DOHH2 (cell line): ENCODE measurements around the gene CD248.
A peak's percentile ranks its signal among the peaks of the same experiment; 100 is the strongest.

Experiments
- H3F3A ChIP-seq: fragments of 200-600 bp; sonication (generic), shearing (Covaris generic); 2 replicates; pipeline ENCODE4 v1.6.0; 2016; ENCODE audit warnings: antibody characterized with exemption, mild to moderate bottlenecking; ENCODE audit not compliant: control insufficient read depth, insufficient read depth
- H3K27ac ChIP-seq: fragments of 200-600 bp; sonication (generic); 2 replicates; pipeline ENCODE4 v1.5.1; 2014; ENCODE audit warnings: low read depth, mild to moderate bottlenecking, low read length, moderate library complexity
- H3K27me3 ChIP-seq: fragments of 200-600 bp; sonication (generic); 2 replicates; pipeline ENCODE4 v1.6.1; 2014; ENCODE audit warnings: mild to moderate bottlenecking, low read length, mixed read lengths; ENCODE audit not compliant: control insufficient read depth
- H3K36me3 ChIP-seq: fragments of 200-600 bp; sonication (generic); 2 replicates; pipeline ENCODE4 v1.6.1; 2014; ENCODE audit warnings: mild to moderate bottlenecking, low read length, moderate library complexity, mixed read lengths; ENCODE audit not compliant: control insufficient read depth
- H3K4me1 ChIP-seq: fragments of 200-600 bp; sonication (generic); 2 replicates; pipeline ENCODE4 v1.6.1; 2014; ENCODE audit warnings: mild to moderate bottlenecking, low read length, mixed read lengths; ENCODE audit not compliant: control insufficient read depth
- H3K4me2 ChIP-seq: fragments of 200-600 bp; sonication (generic); 2 replicates; pipeline ENCODE4 v1.6.0; 2014; ENCODE audit warnings: mild to moderate bottlenecking, low read length, moderate library complexity
- H3K4me3 ChIP-seq: fragments of 200-600 bp; sonication (generic); 2 replicates; pipeline ENCODE4 v1.5.1; 2014; ENCODE audit warnings: mild to moderate bottlenecking, low read length, mixed read lengths
- H3K79me2 ChIP-seq: fragments of 200-600 bp; sonication (generic); 2 replicates; pipeline ENCODE4 v1.6.1; 2014; ENCODE audit warnings: mild to moderate bottlenecking, low read length, mixed read lengths; ENCODE audit not compliant: control insufficient read depth
- H3K9me2 ChIP-seq: fragments of 200-600 bp; sonication (generic); replicated peaks from 2 replicates; pipeline ENCODE4 v1.6.1; 2014; ENCODE audit warnings: mild to moderate bottlenecking, low read length, mixed read lengths; ENCODE audit not compliant: control insufficient read depth
- H3K9me3 ChIP-seq: fragments of 200-600 bp; sonication (generic); 2 replicates; pipeline ENCODE4 v1.6.1; 2014; ENCODE audit warnings: antibody characterized with exemption, low read length, mixed read lengths; ENCODE audit not compliant: control insufficient read depth, insufficient read depth
- H4K20me1 ChIP-seq: fragments of 200-600 bp; sonication (generic); 2 replicates; pipeline ENCODE4 v1.6.0; 2014; ENCODE audit warnings: low read depth, mild to moderate bottlenecking, antibody characterized with exemption, low read length, moderate library complexity; ENCODE audit not compliant: control insufficient read depth, insufficient read depth
- EZH2phosphoT487 ChIP-seq: fragments of 200-600 bp; sonication (generic); IDR thresholded peaks from 2 replicates; pipeline ENCODE4 v1.6.1; 2017; ENCODE audit warnings: borderline replicate concordance, mild to moderate bottlenecking, antibody characterized with exemption, low read length, moderate library complexity, mixed read lengths
- TF ChIP-seq, protein P1 (sequence below): fragments of 200-600 bp; sonication (generic); IDR thresholded peaks from one replicate; pipeline ENCODE4 v1.5.1; 2014; ENCODE audit warnings: antibody characterized with exemption, mild to moderate bottlenecking, low read depth, low read length; ENCODE audit not compliant: poor library complexity, severe bottlenecking

Gene CD248

DNA sequence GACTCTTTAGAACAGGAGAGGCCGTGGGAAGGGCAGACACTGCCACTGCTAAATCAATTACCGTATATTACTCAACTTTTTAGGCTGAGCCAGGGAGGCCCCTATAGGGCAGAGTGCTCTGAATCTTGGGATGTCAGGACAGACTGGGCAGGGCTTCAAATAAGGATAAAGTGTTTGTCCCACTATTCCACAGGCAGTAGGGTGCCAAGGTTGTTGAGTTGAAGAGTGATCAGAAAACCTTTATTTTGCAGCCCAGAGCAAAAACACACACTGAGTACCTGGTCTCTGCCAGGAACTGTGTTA lies 32.2 kb upstream of the CD248 start:
- Histone ChIP-seq H3K4me3 (no peak overlapping the region), H4K20me1 (peaks cover 4% of the 10 kb centered on the region; the same call in 1 of the 2 replicates), H3K36me3 (no peaks in the 10 kb centered on the region; the same call in 1 of the 2 replicates), H3K4me1 (peaks cover 32% of the 10 kb centered on the region), H3K4me2 (peak overlapping the region; percentile 76; the same call in 1 of the 2 replicates), H3K27me3 (no peaks in the 10 kb centered on the region), H3K27ac (no peak overlapping the region), H3K79me2 (peaks cover 22% of the 10 kb centered on the region), H3F3A (peaks cover 17% of the 10 kb centered on the region), H3K9me3 (no peaks in the 10 kb centered on the region), H3K9me2 (no peaks in the 10 kb centered on the region)
- TF ChIP-seq EZH2phosphoT487: no peak
- TF ChIP-seq, protein P1, sequence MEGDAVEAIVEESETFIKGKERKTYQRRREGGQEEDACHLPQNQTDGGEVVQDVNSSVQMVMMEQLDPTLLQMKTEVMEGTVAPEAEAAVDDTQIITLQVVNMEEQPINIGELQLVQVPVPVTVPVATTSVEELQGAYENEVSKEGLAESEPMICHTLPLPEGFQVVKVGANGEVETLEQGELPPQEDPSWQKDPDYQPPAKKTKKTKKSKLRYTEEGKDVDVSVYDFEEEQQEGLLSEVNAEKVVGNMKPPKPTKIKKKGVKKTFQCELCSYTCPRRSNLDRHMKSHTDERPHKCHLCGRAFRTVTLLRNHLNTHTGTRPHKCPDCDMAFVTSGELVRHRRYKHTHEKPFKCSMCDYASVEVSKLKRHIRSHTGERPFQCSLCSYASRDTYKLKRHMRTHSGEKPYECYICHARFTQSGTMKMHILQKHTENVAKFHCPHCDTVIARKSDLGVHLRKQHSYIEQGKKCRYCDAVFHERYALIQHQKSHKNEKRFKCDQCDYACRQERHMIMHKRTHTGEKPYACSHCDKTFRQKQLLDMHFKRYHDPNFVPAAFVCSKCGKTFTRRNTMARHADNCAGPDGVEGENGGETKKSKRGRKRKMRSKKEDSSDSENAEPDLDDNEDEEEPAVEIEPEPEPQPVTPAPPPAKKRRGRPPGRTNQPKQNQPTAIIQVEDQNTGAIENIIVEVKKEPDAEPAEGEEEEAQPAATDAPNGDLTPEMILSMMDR: no peak

DNA sequence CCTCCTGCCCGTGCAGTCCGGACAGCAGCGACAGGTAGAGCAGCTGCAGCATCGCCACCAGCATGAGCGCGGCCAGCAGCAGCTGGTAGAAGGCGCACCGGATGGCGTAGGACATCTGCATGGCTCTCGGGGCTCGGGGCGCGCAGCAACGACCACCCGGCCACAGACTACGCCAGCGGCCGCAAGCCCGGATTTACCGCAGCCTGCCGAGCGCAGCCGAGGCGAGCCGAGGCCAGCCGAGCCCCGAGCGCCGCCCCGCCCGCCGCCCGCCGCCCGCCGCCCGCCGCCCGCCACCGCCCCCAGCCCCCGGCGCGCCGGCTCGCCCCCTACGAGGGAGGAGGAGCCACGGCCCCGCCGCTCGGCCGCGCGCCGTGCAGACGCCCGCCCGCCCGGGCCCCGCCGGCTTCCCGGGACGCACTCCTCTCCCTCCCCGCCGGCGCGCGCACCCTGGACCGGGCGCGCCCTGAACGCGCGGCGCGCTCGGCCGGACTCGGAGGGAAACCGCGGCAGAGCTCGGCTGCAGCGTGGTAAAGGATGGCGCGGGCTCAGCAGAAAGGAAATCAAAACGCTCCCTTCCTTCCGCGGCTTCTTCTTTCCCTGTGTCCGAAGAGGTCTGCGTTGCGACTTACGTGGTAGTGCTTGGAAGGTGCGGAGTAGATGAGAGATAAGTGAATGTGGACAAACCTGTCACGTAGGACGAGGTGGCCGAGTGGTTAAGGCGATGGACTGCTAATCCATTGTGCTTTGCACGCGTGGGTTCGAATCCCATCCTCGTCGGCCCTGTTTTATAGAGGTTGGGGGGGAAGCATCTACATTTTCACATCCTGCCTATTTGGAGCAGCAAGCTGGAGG lies 30.8 kb upstream of the CD248 start, which contains the start of gene B4GAT1:
Gene B4GAT1 (minus strand): TSS at position 205 of the 852 bp plus-strand sequence. CDS start 84 bp downstream, at position 121.
- Histone ChIP-seq H3K4me3 (peak within 1 kb of the TSS; percentile 95), H3K4me1 (peaks cover 40% of the 10 kb centered on the region), H3K79me2 (peaks cover 35% of the 10 kb centered on the region), H3K4me2 (peak within 1 kb of the TSS; percentile 90), H4K20me1 (peaks cover 4% of the 10 kb centered on the region; the same call in 1 of the 2 replicates), H3K9me2 (no peaks in the 10 kb centered on the region), H3K27ac (peak within 1 kb of the TSS; percentile 50), H3K27me3 (no peaks in the 10 kb centered on the region), H3F3A (peaks cover 17% of the 10 kb centered on the region), H3K36me3 (no peaks in the 10 kb centered on the region; the same call in none of the 2 replicates), H3K9me3 (no peaks in the 10 kb centered on the region)
- TF ChIP-seq, protein P1: no peak
- no peak for TF ChIP-seq EZH2phosphoT487

DNA sequence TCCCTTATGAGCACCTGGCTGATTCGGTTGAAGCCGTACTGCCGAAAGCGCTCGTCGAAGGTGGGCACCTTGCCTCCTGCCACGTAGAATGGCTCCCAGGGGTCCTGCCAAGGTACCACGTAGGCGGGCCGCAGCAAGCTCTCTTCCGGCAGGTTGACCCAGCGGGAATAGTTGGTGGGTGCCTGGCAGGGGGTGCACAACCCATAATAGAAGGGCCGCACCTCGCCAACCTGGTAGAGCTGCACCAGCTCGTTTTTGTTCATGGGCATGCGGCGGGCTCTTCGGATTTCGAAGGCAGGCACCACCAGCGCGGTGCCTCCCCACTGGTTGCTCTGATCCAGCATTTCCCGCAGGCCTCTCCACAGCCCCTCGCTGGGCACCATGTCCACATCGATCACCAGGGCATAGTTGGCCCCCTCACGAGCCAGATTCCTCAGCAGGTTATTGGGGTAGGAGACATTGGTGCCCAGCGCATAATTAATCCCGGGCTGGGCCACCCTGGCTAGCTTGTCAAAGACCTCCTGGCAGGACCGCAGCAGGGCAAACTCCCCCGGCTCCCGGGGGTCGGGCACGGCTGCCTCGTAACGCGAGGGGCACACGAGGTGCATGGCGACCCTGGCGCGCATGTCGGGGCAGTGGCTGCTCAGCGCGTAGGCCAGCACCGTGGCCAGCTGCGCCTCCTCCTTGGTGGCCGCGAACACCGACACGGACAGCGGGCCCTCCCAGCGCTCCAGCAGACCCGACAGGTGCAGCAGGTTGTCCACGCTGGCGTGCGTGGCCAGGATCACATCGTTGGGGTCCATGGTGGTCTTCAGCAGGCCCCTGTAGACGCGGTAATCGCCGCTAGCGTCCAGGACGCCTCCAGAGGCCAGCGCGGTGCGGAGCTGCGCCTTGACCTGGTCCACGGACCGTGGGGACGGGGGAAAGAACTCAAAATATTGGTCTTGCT lies 29.9 kb upstream of the CD248 start:
- Histone ChIP-seq H3K4me1 (peaks cover 40% of the 10 kb centered on the region), H3F3A (peaks cover 17% of the 10 kb centered on the region), H3K9me2 (no peaks in the 10 kb centered on the region), H3K4me2 (peak overlapping the region; percentile 90), H4K20me1 (peaks cover 4% of the 10 kb centered on the region; the same call in 1 of the 2 replicates), H3K79me2 (peaks cover 36% of the 10 kb centered on the region), H3K9me3 (no peaks in the 10 kb centered on the region), H3K4me3 (peak overlapping the region; percentile 95), H3K27ac (peak overlapping the region; percentile 33; the same call in 1 of the 2 replicates), H3K27me3 (no peaks in the 10 kb centered on the region), H3K36me3 (peaks cover 1% of the 10 kb centered on the region)
- TF ChIP-seq, protein P1: no peak
- no peak for TF ChIP-seq EZH2phosphoT487
